HFF-Myc (cell line): ENCODE measurements around the gene RIMOC1.

Experiments
- DNase-seq: peaks from one replicate; pipeline ENCODE4 v3.0.0-alpha.2; 2011; ENCODE audit warnings: low read depth; ENCODE audit errors: extremely low read depth
- H3K4me3 ChIP-seq: replicated peaks from 2 replicates; pipeline ENCODE4 v1.5.1; 2011; ENCODE audit warnings: low read depth, mild to moderate bottlenecking, control low read depth, low read length
- TF ChIP-seq, protein P1 (sequence below): IDR thresholded peaks from 2 replicates; pipeline ENCODE4 v1.5.1; 2012; ENCODE audit warnings: mild to moderate bottlenecking, low read depth, low read length, control low read depth; ENCODE audit errors: missing control alignments

Gene RIMOC1

DNA sequence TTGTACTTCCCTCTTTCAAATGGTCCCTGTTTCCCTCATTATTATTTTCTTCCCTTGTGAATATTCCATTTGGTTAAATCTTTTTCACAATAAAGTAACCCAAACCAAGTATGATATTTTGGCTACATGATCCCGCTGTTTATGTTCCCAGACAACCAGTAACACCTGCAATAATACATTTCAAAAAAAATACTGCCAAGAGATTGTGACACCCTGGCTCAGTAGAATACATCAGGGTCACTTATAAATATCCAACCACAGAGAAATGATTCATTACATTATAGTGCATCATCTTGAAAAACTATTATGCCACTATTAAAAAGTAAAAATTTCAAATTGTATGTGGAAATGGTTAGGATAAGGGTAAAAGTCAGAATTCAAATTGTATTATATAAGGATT, 26.7 kb upstream of the RIMOC1 start:
- DNase-seq = no peak
- no peak overlapping the region for H3K4me3 ChIP-seq
- TF ChIP-seq, protein P1, sequence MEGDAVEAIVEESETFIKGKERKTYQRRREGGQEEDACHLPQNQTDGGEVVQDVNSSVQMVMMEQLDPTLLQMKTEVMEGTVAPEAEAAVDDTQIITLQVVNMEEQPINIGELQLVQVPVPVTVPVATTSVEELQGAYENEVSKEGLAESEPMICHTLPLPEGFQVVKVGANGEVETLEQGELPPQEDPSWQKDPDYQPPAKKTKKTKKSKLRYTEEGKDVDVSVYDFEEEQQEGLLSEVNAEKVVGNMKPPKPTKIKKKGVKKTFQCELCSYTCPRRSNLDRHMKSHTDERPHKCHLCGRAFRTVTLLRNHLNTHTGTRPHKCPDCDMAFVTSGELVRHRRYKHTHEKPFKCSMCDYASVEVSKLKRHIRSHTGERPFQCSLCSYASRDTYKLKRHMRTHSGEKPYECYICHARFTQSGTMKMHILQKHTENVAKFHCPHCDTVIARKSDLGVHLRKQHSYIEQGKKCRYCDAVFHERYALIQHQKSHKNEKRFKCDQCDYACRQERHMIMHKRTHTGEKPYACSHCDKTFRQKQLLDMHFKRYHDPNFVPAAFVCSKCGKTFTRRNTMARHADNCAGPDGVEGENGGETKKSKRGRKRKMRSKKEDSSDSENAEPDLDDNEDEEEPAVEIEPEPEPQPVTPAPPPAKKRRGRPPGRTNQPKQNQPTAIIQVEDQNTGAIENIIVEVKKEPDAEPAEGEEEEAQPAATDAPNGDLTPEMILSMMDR = no peak

DNA sequence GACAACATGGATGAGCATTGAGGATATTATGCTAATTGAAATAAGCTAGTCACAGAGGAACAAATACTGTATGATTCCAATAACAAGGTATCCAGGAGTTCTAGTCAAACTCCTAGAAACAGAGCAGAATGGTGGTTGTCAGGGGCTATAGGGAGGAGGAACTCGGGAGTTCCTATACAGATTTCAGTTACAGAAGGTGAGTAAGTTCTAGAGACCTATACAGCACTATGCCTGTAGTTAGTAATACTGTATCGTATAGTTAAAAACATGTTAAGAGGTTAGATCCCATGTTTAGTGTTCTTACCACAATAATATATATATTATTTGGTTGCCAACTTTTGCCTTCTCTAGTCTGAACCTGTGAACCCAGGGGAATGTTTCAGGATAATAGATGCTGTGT, 26.0 kb upstream of the RIMOC1 start:
- TF ChIP-seq, protein P1 = no peak
- H3K4me3 ChIP-seq = no peak overlapping the region
- DNase-seq = no peak

DNA sequence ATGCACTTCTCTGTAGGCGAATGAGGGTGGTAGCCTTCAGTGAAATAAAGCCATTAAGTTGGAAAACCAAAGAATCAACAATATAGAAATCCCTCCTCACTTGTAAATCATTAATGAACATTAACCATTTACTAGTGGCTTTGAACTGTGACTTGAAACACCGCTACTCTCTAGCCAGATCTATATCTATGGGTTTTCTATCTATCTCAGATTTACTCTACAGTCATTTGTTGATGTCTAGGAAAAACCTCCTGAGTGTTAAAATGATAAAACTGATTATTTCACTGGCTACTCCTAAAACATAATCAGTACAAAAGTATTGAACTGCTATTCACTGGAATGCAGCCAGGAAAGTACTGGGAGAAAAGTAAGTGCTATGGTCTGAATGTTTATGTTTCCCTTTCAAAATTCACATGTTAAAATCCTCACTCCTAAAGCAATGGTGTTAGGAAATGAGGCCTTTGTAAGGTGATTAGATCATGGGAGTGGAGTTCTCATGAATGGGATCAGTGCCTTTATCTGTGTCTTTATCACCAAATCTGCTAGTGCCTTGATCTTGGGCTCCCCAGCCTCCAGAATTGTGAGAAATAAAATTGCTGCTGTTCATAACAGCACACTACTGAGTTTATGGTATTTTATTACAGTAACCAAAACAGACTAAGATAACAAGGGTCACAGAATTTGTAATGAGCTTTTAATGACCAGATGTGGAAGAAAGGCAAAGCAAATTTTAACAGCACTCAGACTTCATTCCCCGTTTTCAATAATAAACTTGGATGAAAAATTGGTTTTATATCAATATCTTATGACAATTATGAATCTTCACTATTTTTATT, 25.3 kb upstream of the RIMOC1 start:
- H3K4me3 ChIP-seq = no peak overlapping the region
- DNase-seq = no peak
- TF ChIP-seq, protein P1 = no peak

DNA sequence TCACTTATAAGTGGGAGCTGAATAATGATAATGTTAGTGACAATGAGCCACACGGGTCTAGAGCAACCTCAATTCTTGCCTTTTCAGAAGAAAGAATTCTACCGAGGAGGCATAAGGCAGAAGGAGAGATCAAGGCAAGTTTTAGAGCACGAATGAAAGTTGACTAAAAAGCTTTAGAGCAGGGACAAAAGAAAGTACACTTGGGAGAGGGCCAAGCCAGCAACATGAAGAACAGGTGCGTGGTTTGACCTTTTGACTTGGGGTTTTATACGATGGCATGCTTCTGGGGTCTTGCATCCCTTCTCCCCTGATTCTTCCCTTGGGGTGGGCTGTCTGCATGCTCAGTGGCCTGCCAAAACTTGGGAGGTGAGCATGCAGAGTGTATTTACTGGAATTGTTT, 21.4 kb upstream of the RIMOC1 start:
- no peak overlapping the region for H3K4me3 ChIP-seq
- TF ChIP-seq, protein P1 = no peak
- DNase-seq = no peak

DNA sequence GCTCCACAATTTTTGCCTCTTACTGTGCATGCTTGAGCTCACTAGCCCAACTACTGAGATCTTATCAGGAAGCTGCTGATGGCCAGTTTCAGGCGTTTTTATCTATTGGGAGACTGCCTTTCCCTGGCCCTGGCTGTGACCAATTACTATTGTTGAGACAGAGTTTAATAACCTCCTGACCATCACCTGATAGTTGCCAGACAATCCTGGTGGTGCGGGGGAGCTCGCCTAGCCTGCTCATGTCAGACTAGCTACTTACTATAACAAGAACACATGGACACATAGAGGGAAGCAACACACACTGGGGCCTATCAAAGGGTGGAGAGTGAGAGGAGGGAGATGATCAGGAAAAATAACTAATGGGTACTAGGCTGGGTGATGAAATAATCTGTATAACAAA, 20.9 kb upstream of the RIMOC1 start:
- no peak for DNase-seq
- TF ChIP-seq, protein P1 = no peak
- no peak overlapping the region for H3K4me3 ChIP-seq

DNA sequence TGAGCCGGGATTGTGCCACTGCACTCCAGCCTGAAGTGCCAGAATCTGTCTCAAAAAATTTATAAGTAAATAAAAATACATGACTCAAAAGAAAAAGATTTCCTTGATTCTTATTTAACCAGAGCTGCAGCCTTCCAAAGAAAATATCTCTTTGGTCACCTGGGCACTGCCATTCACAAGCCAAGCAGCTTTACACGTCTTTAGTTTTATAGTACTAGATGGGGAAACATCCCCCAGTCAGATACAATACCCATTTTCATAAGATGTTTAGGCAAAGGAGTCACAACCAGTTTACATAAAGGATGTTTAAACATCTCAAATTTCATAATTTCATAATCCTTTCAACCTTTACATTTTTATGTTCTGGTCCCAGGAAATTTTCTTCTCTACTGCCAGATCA, 20.2 kb upstream of the RIMOC1 start:
- no peak for DNase-seq
- no peak overlapping the region for H3K4me3 ChIP-seq
- TF ChIP-seq, protein P1 = no peak

DNA sequence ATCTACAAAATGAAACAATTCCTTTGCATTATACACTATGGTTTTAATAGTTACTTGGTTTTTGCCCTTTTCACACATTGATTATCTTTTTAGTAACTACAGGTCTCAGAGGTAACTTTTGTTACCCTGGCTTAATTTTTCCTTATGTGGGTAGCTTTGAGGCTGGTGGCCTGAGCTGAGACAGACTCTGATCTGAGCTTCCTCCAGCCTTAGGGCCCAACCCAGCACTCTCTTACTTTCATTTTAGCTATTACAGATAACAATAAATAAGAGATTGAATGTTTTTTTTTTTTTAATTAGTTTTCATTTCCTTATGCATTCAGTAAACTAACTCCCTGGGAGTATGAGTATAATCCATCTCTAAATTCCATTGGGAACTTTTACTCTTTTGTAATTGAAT, 18.9 kb upstream of the RIMOC1 start:
- DNase-seq = no peak
- TF ChIP-seq, protein P1 = no peak
- H3K4me3 ChIP-seq = no peak overlapping the region
